Caco-2 (cell line): Measurements from ENCODE around the gene SHF. TPM values are rescaled to one million over a fixed set of nuclear protein-coding genes. Genes with fewer than 3 reads are reported as not detected.
A peak's percentile ranks its signal among the peaks of the same experiment; 100 is the strongest.

Experiments
- BruUV-seq: library from RNA; stranded (reverse); fragments of 400-500 nt; replicated peaks from 2 replicates; lab custom pipeline; 2021; lab: Mats Ljungman, UMichigan
- CTCF ChIA-PET: fragments of 300-600 bp; sonication (Branson Sonifier 250); formaldehyde crosslinking; loops from one replicate; lab custom pipeline; 2022; ENCODE audit warnings: antibody characterized with exemption; lab: Charles Lee
- POLR2A ChIA-PET: fragments of 300-600 bp; sonication (Branson Sonifier 250); formaldehyde crosslinking; loops from one replicate; lab custom pipeline; 2022; ENCODE audit warnings: antibody characterized with exemption; lab: Charles Lee
- DNase-seq, 2 experiments: peaks; one replicate each; pipeline versions ENCODE4 v3.0.0 to v3.0.0-alpha.2; 2020 to 2022
- H3K27me3 ChIP-seq: replicated peaks from 2 replicates; pipeline ENCODE4 v1.6.0; 2011; ENCODE audit warnings: low read length; ENCODE audit not compliant: control insufficient read depth, insufficient read depth
- H3K36me3 ChIP-seq: 2 replicates; pipeline ENCODE4 v1.5.1; 2011; ENCODE audit warnings: low read length; ENCODE audit not compliant: control insufficient read depth, insufficient read depth
- H3K4me1 ChIP-seq: fragments of 250-450 bp; sonication (Bioruptor Pico); 2 replicates; pipeline ENCODE4 v1.5.1; 2020; ENCODE audit warnings: mild to moderate bottlenecking
- H3K4me3 ChIP-seq: 2 replicates; pipeline ENCODE4 v1.5.1; 2011; ENCODE audit warnings: low read depth, mild to moderate bottlenecking, control low read depth, low read length
- H3K9me3 ChIP-seq: fragments of 250-450 bp; sonication (Bioruptor Pico); 2 replicates; pipeline ENCODE4 v1.5.1; 2020; ENCODE audit warnings: mild to moderate bottlenecking, moderate library complexity
- H3K27ac Mint-ChIP-seq: one replicate; pipeline ENCODE4 v1.8.0; 2022; ENCODE audit warnings: mixed read lengths; ENCODE audit not compliant: unreplicated experiment
- H3K27me3 Mint-ChIP-seq: one replicate; pipeline ENCODE4 v1.8.0; 2022; ENCODE audit warnings: mixed read lengths; ENCODE audit not compliant: insufficient read depth, unreplicated experiment
- H3K36me3 Mint-ChIP-seq: one replicate; pipeline ENCODE4 v1.8.0; 2022; ENCODE audit warnings: mild to moderate bottlenecking, mixed read lengths; ENCODE audit not compliant: insufficient read depth, unreplicated experiment
- H3K4me1 Mint-ChIP-seq: one replicate; pipeline ENCODE4 v1.8.0; 2022; ENCODE audit warnings: low read depth, mixed read lengths; ENCODE audit not compliant: unreplicated experiment
- H3K4me3 Mint-ChIP-seq: one replicate; pipeline ENCODE4 v1.8.0; 2022; ENCODE audit warnings: mild to moderate bottlenecking, moderate library complexity, mixed read lengths; ENCODE audit not compliant: unreplicated experiment
- H3K9me3 Mint-ChIP-seq: one replicate; pipeline ENCODE4 v1.8.0; 2022; ENCODE audit warnings: mixed read lengths; ENCODE audit not compliant: unreplicated experiment
- CTCF ChIP-seq, 2 experiments: fragments of 200-600 bp in 1 of 2; IDR thresholded peaks; 1 replicate in 1 of 2; 2 replicates in 1 of 2; pipeline versions ENCODE4 v1.5.1 to v1.8.0; 2011 to 2022; ENCODE audit warnings: antibody characterized with exemption in 1 of 2, control low read depth in 1 of 2, inconsistent platforms in 1 of 2, low read depth in 1 of 2, low read length in 1 of 2, mild to moderate bottlenecking in 1 of 2, moderate library complexity in 1 of 2; ENCODE audit not compliant: insufficient read depth in 1 of 2, severe bottlenecking in 1 of 2, unreplicated experiment in 1 of 2
- intact Hi-C: fragments of 100-400 bp; cut with micrococcal nuclease; formaldehyde crosslinking; loops from one replicate; pipeline ENCODE4 v1.10.0; 2022; ENCODE audit not compliant: unreplicated experiment
- total RNA-seq: library from RNA; stranded (reverse); gene quantifications from 2 replicates; pipeline ENCODE4 v1.2.3, GENCODE V29; 2022

Gene SHF
- total RNA-seq, 1 experiment from 2014 or later = 11.9 TPM

- Mint-ChIP-seq H3K27me3 (no peaks in the 10 kb centered on the region), H3K36me3 (no peaks in the 10 kb centered on the region), H3K27ac (no peak overlapping the region), H3K4me3 (no peak overlapping the region), H3K9me3 (no peaks in the 10 kb centered on the region), H3K4me1 (peaks cover 7% of the 10 kb centered on the region)
- CTCF ChIA-PET = interaction anchor here (0.8 to 6.5 kb wide), 3 partner anchors 8 to 75 kb away, joined by 3 to 66 read pairs (median 4); no protein-coding TSS in a partner anchor
- TF ChIP-seq CTCF (IDR thresholded peaks at IDR 0.05; ENCODE audit: insufficient read depth in 1 of 2, low read depth in 1 of 2, low read length in 1 of 2, severe bottlenecking in 1 of 2, unreplicated experiment in 1 of 2) = peak; percentile 68 to 69
- H3K9me3 ChIP-seq = no peaks in the 10 kb centered on the region
- peak overlapping the region; percentile 59 for H3K4me3 ChIP-seq
- H3K4me1 ChIP-seq = no peaks in the 10 kb centered on the region
- DNase-seq = peak; percentile 91 to 94
- H3K36me3 ChIP-seq = no peaks in the 10 kb centered on the region
- POLR2A ChIA-PET = interaction anchor here (0.5 to 0.6 kb wide), 2 partner anchors 22 to 33 kb away, joined by 3 to 4 read pairs; no protein-coding TSS in a partner anchor
- intact Hi-C loops = loop anchor here (1.0 kb wide), 1 partner anchor 10 kb away; no protein-coding TSS in a partner anchor
- no peaks in the 10 kb centered on the region for H3K27me3 ChIP-seq
- no TSS peak for BruUV-seq
These were observed 10.8 kb upstream of the SHF start for GRCh38 chr15:45198337-45199135.

- H3K4me3 Mint-ChIP-seq = no peak overlapping the region
- DNase-seq = no peak
- no peaks in the 10 kb centered on the region for H3K27me3 ChIP-seq
- H3K4me1 ChIP-seq = no peaks in the 10 kb centered on the region
- POLR2A ChIA-PET = no interaction called here
- intact Hi-C loops = no loop called here
- no peak for TF ChIP-seq CTCF (IDR thresholded peaks at IDR 0.05; ENCODE audit: insufficient read depth in 1 of 2, low read depth in 1 of 2, low read length in 1 of 2, severe bottlenecking in 1 of 2, unreplicated experiment in 1 of 2)
- CTCF ChIA-PET = interaction anchor here (0.9 to 6.5 kb wide), 2 partner anchors 7 to 34 kb away, joined by 4 to 66 read pairs; no protein-coding TSS in a partner anchor
- peaks cover 7% of the 10 kb centered on the region for H3K4me1 Mint-ChIP-seq
- H3K4me3 ChIP-seq = no peak overlapping the region; the same call in 1 of the 2 replicates
- no peaks in the 10 kb centered on the region for H3K9me3 Mint-ChIP-seq
- H3K27ac Mint-ChIP-seq = no peak overlapping the region
- H3K36me3 Mint-ChIP-seq = no peaks in the 10 kb centered on the region
- no TSS peak for BruUV-seq
- H3K36me3 ChIP-seq = no peaks in the 10 kb centered on the region
- no peaks in the 10 kb centered on the region for H3K27me3 Mint-ChIP-seq
- no peaks in the 10 kb centered on the region for H3K9me3 ChIP-seq
These were observed 9.7 kb upstream of the SHF start for GRCh38 chr15:45197512-45197911.

- Histone ChIP-seq H3K27me3 (no peaks in the 10 kb centered on the region), H3K4me1 (peaks cover 7% of the 10 kb centered on the region), H3K4me3 (peak overlapping the region; percentile 47), H3K9me3 (no peaks in the 10 kb centered on the region), H3K36me3 (no peaks in the 10 kb centered on the region)
- intact Hi-C loops = loop anchor here (2.0 kb wide), 1 partner anchor 21 kb away; no protein-coding TSS in a partner anchor
- CTCF ChIA-PET = interaction anchor here (1.8 kb wide), 1 partner anchor 24 kb away, joined by 15 read pairs; no protein-coding TSS in a partner anchor
- Mint-ChIP-seq H3K9me3 (no peaks in the 10 kb centered on the region), H3K4me1 (peaks cover 13% of the 10 kb centered on the region), H3K27ac (no peak overlapping the region), H3K27me3 (no peaks in the 10 kb centered on the region), H3K4me3 (peak overlapping the region; percentile 77), H3K36me3 (peaks cover 9% of the 10 kb centered on the region)
- DNase-seq = no peak
- no peak for TF ChIP-seq CTCF (IDR thresholded peaks at IDR 0.05; ENCODE audit: insufficient read depth in 1 of 2, low read depth in 1 of 2, low read length in 1 of 2, severe bottlenecking in 1 of 2, unreplicated experiment in 1 of 2)
- POLR2A ChIA-PET = no interaction called here
- BruUV-seq = no TSS peak
These were observed 230 bp downstream of the SHF start for GRCh38 chr15:45187578-45187893.
